Stimulated activated naive CD4-positive, alpha-beta T cell (primary cell): ENCODE data around the gene PRR15.

Experiments used
- DNase-seq, 6 experiments: peaks; one replicate each; lab custom pipeline; 2025; lab: John Stamatoyannopoulos, UW

Gene PRR15

DNA sequence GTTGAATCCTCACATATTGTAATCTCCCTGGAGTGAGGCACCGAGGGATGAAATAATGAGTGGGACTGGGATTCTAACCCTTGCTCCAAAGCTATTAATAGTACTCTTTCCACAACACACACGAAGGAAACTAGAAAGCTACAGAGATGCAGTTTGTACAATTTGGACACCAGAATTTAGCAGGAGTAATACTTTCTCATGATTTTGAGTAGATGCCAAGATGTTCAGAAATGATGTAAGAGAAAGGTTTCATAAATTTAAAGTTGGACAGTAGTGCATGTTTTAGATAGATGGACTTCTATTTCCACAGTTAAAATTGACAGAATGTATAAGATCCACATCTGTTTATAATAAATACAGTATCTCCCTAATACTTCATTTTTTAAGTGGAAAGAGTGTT is 46.5 kb downstream of the PRR15 start:
- no peak for DNase-seq

DNA sequence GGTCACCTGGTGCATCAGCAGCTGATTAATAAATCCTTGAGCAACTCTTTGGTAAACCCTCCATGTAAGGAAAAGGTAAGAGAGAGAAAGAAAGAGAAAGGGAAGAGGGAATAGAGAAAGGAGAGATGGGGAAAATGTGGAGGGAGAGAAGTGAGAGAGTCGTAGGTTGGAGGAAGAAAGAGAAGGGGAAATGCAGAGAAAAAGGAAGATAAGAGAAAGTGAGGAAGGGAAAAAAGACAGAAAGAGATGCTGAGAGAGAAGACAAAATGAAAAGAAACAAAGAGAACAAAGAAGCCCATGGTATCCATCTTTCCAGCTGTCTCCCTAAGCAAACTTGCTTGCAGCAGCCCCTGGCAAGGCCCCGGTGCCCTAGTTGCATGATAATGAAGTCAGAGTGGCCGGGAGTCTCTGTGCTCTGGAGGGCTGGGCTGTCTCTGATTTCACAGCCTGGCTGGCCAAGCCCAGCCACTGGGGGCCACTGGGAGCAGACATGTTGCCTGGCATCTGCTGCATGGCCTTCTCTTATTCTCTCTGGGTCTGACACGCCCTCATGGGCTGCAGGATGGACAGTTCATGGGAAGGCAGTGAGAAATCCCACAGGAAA is 48.4 kb downstream of the PRR15 start:
- DNase-seq, result no peak

DNA sequence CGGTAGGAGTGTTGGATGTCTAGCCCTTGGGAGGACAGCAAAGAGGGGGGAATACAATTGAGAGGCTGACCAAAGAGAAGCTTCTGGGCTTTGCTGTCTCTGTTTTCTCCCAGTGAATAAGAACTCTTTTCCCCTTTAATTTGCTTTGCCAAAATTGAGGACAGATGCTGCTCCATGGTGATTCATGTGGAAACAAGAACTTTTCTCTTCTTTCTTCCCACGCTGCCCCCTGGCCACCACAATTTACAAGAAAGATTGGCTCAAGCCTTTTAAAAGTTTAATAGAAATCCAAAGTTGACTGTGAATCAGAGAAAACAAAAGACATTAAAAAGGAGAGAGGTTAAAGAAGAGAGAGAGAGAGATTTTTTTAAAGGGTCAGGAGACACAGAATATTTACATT is 49.0 kb downstream of the PRR15 start:
- no peak for DNase-seq

DNA sequence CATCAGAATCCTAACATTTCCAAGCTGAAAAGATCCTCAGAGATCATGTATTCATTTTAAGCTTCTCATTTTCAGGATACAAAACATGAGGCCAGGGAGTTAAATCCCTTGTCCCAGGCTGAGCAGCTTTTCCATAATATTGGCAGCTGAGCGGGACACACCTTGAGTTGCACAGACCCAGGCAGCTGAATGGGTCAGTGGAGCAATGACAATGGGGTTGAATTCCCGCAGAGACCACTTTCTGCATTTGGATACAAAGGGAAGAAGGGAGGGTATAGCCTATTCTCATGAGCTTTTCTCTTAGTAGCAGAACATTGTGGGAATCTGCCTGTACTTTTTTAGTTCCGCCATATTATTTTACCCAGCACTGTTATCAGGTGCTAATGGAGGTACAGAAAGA is 49.5 kb downstream of the PRR15 start:
- DNase-seq, result no peak

DNA sequence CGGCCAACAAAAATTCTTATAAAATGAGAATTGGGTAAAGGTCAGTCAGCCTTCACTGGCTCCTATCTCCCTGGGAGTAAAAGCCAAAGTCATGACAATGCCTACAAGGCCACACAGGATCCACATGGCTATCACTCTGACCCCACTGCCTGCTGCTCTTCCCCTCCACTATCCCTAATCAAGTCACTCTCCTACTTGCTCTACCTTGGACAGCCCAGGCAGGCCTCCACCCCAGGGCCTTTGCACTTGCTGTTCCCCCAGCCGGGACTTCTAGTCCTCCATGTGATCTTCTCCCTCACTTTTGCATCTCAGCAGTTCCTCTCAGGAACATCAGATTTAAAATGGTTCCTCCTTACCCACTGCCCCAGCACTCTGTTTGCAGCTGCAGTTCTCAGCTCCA is 50.6 kb downstream of the PRR15 start:
- DNase-seq, result no peak
